GM23248 (cell line): Measurements from ENCODE around the gene IFT20. TPM values are rescaled to one million over a fixed set of nuclear protein-coding genes. Genes with fewer than 3 reads are reported as not detected.

Experiments
- DNase-seq: peaks from one replicate; pipeline ENCODE4 v3.0.0-alpha.2; 2015
- H2AFZ ChIP-seq: fragments of 200-600 bp; sonication (generic); 2 replicates; pipeline ENCODE4 v1.6.1; 2016; ENCODE audit warnings: antibody characterized with exemption
- H3F3A ChIP-seq: fragments of 200-600 bp; sonication (generic); 2 replicates; pipeline ENCODE4 v1.6.1; 2016; ENCODE audit warnings: mild to moderate bottlenecking, antibody characterized with exemption, mixed run types; ENCODE audit not compliant: insufficient read depth
- H3K27ac ChIP-seq: fragments of 200-600 bp; sonication (generic); 2 replicates; pipeline ENCODE4 v1.5.1; 2016; ENCODE audit warnings: mild to moderate bottlenecking
- H3K27me3 ChIP-seq: fragments of 200-600 bp; sonication (generic); replicated peaks from 2 replicates; pipeline ENCODE4 v1.6.1; 2016; ENCODE audit warnings: mild to moderate bottlenecking; ENCODE audit not compliant: insufficient read depth
- H3K36me3 ChIP-seq: fragments of 200-600 bp; sonication (generic); 2 replicates; pipeline ENCODE4 v1.6.1; 2016; ENCODE audit warnings: low read depth, mild to moderate bottlenecking
- H3K4me1 ChIP-seq: fragments of 200-600 bp; sonication (generic); 2 replicates; pipeline ENCODE4 v1.6.1; 2016; ENCODE audit warnings: mild to moderate bottlenecking; ENCODE audit not compliant: insufficient read depth
- H3K4me2 ChIP-seq: fragments of 200-600 bp; sonication (generic); one replicate; pipeline ENCODE4 v1.6.1; 2016; ENCODE audit warnings: mild to moderate bottlenecking; ENCODE audit not compliant: unreplicated experiment
- H3K4me3 ChIP-seq: fragments of 200-600 bp; sonication (generic); 2 replicates; pipeline ENCODE4 v1.5.1; 2016; ENCODE audit warnings: mild to moderate bottlenecking
- H3K79me2 ChIP-seq: fragments of 200-600 bp; sonication (generic); 2 replicates; pipeline ENCODE4 v1.6.1; 2016; ENCODE audit warnings: mild to moderate bottlenecking; ENCODE audit not compliant: insufficient read depth
- H3K9ac ChIP-seq: fragments of 200-600 bp; sonication (generic); 2 replicates; pipeline ENCODE4 v1.6.1; 2016; ENCODE audit warnings: mild to moderate bottlenecking
- H3K9me2 ChIP-seq: fragments of 200-600 bp; sonication (generic); 2 replicates; pipeline ENCODE4 v1.6.1; 2016; ENCODE audit warnings: mixed run types, mild to moderate bottlenecking, moderate library complexity; ENCODE audit not compliant: insufficient read depth
- H3K9me3 ChIP-seq: fragments of 200-600 bp; sonication (generic); one replicate; pipeline ENCODE4 v1.6.1; 2017; ENCODE audit warnings: low read depth
- H4K20me1 ChIP-seq: fragments of 200-600 bp; sonication (generic); 2 replicates; pipeline ENCODE4 v1.6.0; 2016; ENCODE audit not compliant: insufficient read depth
- EZH2 ChIP-seq: fragments of 200-600 bp; sonication (generic); IDR thresholded peaks from 2 replicates; pipeline ENCODE4 v1.6.1; 2018; ENCODE audit warnings: antibody characterized with exemption, mild to moderate bottlenecking; ENCODE audit not compliant: insufficient read depth, poor library complexity, severe bottlenecking
- EZH2phosphoT487 ChIP-seq: fragments of 200-600 bp; sonication (generic); IDR thresholded peaks from 2 replicates; pipeline ENCODE4 v1.6.1; 2018; ENCODE audit warnings: antibody characterized with exemption, moderate library complexity, mild to moderate bottlenecking, low read depth; ENCODE audit not compliant: insufficient read depth
- WGBS, 2 experiments: methylation state at CpG; one replicate each; pipeline ENCODE4 v1.1.6; 2015 to 2017; ENCODE audit warnings: low lambda C conversion rate in 2 of 2, low coverage in 1 of 2; ENCODE audit errors: missing lambda C conversion rate in 2 of 2; 5-methylcytosine and 5-hydroxymethylcytosine counted together
- in situ Hi-C: fragments of 300-500 bp; cut with MboI; formaldehyde crosslinking; loops from 2 replicates; pipeline ENCODE4 v1.15.0; 2020
- polyA plus RNA-seq: library from polyadenylated mRNA; unstranded; fragments of >200 nt; fragmentation: Nextera tagmentation; extraction: Ambion mirVana; gene quantifications from 2 replicates; pipeline ENCODE4 v1.2.1, GENCODE V29; 2016
- total RNA-seq: library from RNA; depleted of rRNA; stranded (reverse); fragments of >200 nt; shearing (Covaris generic); gene quantifications from 2 replicates; pipeline ENCODE4 v1.2.3, GENCODE V29; 2014

Gene IFT20
- total and polyA plus RNA-seq, 2 experiments from 2014 or later, result 80.5 to 111 TPM

DNA sequence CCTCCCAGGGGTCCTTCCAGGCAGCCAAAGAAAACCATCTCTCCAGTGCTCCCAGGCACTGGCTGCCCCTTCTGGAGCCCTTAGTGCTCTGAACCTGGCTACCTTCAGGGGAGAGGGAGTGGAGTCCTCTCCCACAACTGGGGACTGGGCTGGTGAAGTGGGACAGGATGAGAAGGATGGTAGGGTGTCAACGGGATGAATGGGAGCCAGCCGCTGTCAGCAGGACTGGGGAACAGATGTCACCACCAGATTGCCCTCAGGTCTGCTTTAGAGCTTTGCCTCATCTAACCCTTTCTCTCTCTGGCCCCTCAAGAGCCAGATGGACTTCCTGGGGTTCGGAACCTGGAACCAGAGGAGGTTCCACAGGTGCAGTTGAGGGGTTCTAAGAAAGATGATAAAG, 30.2 kb upstream of the IFT20 start:
- in situ Hi-C loops, result no loop called here
- no peaks in the 10 kb centered on the region for H3K27me3 ChIP-seq

DNA sequence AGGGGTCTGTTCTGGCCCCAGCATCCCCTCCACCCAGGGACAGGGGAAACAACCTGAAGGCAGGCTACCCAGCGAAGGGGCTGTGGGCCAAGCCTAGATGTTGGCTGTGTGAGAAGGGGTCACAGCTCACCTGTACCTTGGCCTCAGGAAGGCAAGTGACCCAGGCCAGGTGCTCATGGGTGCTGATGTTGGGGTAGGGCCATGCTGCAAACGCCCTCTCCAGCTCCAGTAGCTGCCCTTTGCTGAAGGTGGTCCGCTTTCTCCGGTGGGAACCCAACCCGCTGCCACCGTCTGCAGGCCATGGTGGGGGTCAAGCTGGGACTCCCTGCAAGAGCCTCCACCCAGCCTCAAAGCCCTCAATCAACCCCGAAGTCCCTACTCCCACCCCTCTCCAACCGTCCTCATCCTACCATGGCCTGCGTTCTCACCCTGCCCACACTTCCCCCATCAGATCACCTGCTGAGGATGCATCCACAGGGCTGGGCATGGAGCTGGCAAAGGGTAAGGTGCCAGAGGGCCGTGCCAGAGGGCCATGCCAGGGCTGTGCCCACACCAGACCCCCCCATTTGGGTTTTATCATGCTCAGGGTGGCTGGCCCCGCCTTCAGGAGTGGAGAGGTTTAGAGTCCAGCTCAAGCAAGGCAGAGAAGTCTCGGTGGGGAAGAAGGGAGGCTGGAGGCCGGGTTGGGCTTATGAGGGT, 29.5 kb upstream of the IFT20 start, which contains the start of gene SEBOX:
SEBOX (minus strand) TSS at position 535 of the 699 bp plus-strand sequence; CDS start at position 487, 48 bp downstream.
- H3K9me2 ChIP-seq, result no peaks in the 10 kb centered on the region
- WGBS, 2 experiments, result 87 to 88% methylated on average over 9 to 13 of the region's 13 CpGs
- H3K4me2 ChIP-seq, result no peak within 1 kb of the TSS
- H3K9ac ChIP-seq, result no peak within 1 kb of the TSS
- H4K20me1 ChIP-seq, result no peaks in the 10 kb centered on the region
- peaks cover 18% of the 10 kb centered on the region for H3K36me3 ChIP-seq
- TF ChIP-seq EZH2phosphoT487 (no peak), EZH2 (no peak)
- no peak within 1 kb of the TSS for H3K4me3 ChIP-seq
- H3F3A ChIP-seq, result no peaks in the 10 kb centered on the region
- no peaks in the 10 kb centered on the region for H3K79me2 ChIP-seq
- no peak within 1 kb of the TSS for H2AFZ ChIP-seq
- no peaks in the 10 kb centered on the region for H3K4me1 ChIP-seq
- in situ Hi-C loops, result no loop called here
- no peaks in the 10 kb centered on the region for H3K9me3 ChIP-seq
- no peaks in the 10 kb centered on the region for H3K27me3 ChIP-seq
- no peak within 1 kb of the TSS for H3K27ac ChIP-seq
- no peak for DNase-seq

More for the DNA sequence above, 30.2 kb upstream of the IFT20 start:
- Histone ChIP-seq H3K4me2 (no peak overlapping the region), H3K9me3 (no peaks in the 10 kb centered on the region), H4K20me1 (no peaks in the 10 kb centered on the region), H3K4me1 (peaks cover under 1% of the 10 kb centered on the region; the same call in 1 of the 2 replicates), H3K27ac (no peak overlapping the region), H3K9ac (no peak overlapping the region), H3K36me3 (peaks cover 16% of the 10 kb centered on the region), H2AFZ (no peak overlapping the region), H3K4me3 (no peak overlapping the region), H3K79me2 (no peaks in the 10 kb centered on the region), H3K9me2 (no peaks in the 10 kb centered on the region), H3F3A (peaks cover 3% of the 10 kb centered on the region)
- 71 to 82% methylated on average over 3 of the region's 3 CpGs for WGBS, 2 experiments
- no peak for DNase-seq
- TF ChIP-seq EZH2phosphoT487 (no peak), EZH2 (no peak)

DNA sequence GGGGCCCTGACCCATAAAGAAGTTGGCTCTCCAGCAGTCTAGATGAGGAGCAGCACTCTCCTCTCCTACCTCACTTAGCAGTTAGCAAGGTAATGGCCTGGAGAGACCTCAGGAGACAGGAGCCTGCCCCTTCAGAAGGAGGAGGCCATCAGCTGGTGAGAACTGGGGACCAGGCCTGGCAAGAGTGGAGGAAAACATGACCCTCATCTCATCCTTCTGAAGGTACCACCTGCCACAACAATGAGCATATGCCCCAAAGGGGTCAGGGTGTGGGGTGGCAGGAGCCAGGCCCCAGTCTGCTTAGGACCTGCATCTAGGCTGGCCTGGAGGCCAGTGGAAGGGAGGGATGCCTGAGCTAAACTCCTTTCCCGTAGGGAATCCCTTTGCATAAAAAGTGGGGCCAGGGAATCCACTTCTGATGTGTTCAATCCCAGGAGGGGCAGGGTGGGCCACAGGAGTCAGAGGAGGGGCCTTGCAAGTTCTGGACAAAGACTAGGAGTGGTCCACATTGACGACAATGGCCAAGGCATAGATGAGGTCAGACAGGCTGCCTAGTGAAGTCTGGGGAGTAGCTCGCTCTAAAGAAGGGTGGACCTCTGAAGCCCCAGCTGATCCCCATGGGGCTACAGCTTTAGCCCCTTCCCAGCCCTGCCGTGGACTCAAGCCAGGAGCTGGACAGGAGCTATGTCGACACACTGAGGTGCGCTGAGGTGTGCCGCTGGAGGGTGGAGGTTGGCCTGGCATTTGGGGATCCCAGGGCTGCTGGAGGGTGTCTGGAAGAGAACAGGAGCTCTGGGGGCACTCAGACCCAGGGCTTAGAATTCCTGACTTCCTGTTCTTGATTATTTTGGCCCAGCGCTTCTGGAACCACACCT, 28.7 kb upstream of the IFT20 start:
- 87 to 90% methylated on average over 8 of the region's 8 CpGs for WGBS, 2 experiments
- in situ Hi-C loops, result no loop called here
- TF ChIP-seq EZH2 (no peak), EZH2phosphoT487 (no peak)
- H3K9me2 ChIP-seq, result no peaks in the 10 kb centered on the region
- no peaks in the 10 kb centered on the region for H3K27me3 ChIP-seq
- H2AFZ ChIP-seq, result no peak overlapping the region
- peaks cover 6% of the 10 kb centered on the region for H3K79me2 ChIP-seq
- no peak overlapping the region for H3K4me2 ChIP-seq
- H3K9me3 ChIP-seq, result no peaks in the 10 kb centered on the region
- H4K20me1 ChIP-seq, result no peaks in the 10 kb centered on the region
- no peak for DNase-seq
- no peak overlapping the region for H3K4me3 ChIP-seq
- H3F3A ChIP-seq, result no peaks in the 10 kb centered on the region
- no peaks in the 10 kb centered on the region for H3K4me1 ChIP-seq
- no peak overlapping the region for H3K9ac ChIP-seq
- no peak overlapping the region for H3K27ac ChIP-seq
- H3K36me3 ChIP-seq, result peaks cover 21% of the 10 kb centered on the region

DNA sequence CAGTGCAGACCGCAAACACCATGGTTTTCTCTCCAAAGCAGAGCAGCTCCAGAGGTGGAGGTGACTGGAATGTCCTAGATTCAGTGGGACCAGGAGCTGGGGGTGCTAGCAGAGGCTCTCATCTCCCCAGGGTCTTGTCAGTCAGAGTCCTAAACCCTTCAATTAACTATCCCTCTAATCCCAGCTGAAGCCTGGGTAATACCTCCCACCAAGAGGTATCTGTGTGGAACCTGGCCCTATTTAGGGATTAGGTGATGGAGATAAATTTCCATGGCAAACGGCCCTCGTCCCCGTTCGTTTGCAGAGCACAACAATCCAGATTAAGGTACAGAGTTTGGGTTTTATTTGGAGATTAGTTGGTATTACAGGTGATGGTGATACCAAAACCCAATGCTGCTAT, 27.9 kb upstream of the IFT20 start:
- 90 to 94% methylated on average over 5 of the region's 5 CpGs for WGBS, 2 experiments
- no peak for TF ChIP-seq EZH2phosphoT487
- no peak for TF ChIP-seq EZH2

More for the DNA sequence above, 27.9 kb upstream of the IFT20 start:
- no peak for DNase-seq
- Histone ChIP-seq H3K27ac (no peak overlapping the region), H4K20me1 (no peaks in the 10 kb centered on the region), H3K36me3 (peaks cover 21% of the 10 kb centered on the region), H2AFZ (no peak overlapping the region), H3K4me3 (no peak overlapping the region), H3K9me3 (no peaks in the 10 kb centered on the region), H3K27me3 (no peaks in the 10 kb centered on the region), H3K4me2 (no peak overlapping the region), H3K79me2 (peaks cover 14% of the 10 kb centered on the region), H3K9me2 (no peaks in the 10 kb centered on the region), H3K4me1 (peaks cover 4% of the 10 kb centered on the region; the same call in 1 of the 2 replicates), H3F3A (no peaks in the 10 kb centered on the region), H3K9ac (no peak overlapping the region)
- in situ Hi-C loops, result no loop called here
